SK-N-SH (cell line): ENCODE results near the gene WDR31. TPM values are rescaled to one million over a fixed set of nuclear protein-coding genes. Genes with fewer than 3 reads are reported as not detected.

ENCODE experiments used
- CTCF ChIA-PET: fragments of 300-600, 350-600 bp; formaldehyde crosslinking; extraction: SDS; loops from one replicate; lab custom pipeline; 2021; lab: Yijun Ruan, JAX
- POLR2A ChIA-PET: fragments of 350-600 bp; sonication (Branson Sonifier 250); formaldehyde crosslinking; extraction: SDS; loops from one replicate; lab custom pipeline; 2020; ENCODE audit warnings: antibody characterized with exemption, inconsistent platforms; lab: Yijun Ruan, JAX
- DNase-seq: peaks from one replicate; pipeline ENCODE4 v3.0.0; 2012
- H2AFZ ChIP-seq: fragments of 200-600 bp; sonication (generic); 2 replicates; pipeline ENCODE4 v1.8.1; 2016; ENCODE audit warnings: antibody characterized with exemption, mild to moderate bottlenecking, low read depth
- H3F3A ChIP-seq: fragments of 200-600 bp; sonication (generic); replicated peaks from 2 replicates; pipeline ENCODE3; 2016; ENCODE audit warnings: antibody characterized with exemption, mild to moderate bottlenecking; ENCODE audit not compliant: insufficient read depth
- H3K27ac ChIP-seq, 2 experiments: fragments of 200-500 bp in 1 of 2; fragments of 200-600 bp in 1 of 2; sonication (Bioruptor generic) in 1 of 2; sonication (generic), shearing (Covaris generic) in 1 of 2; 2 replicates each; pipeline versions ENCODE4 v1.5.1 to v1.6.1; 2014 to 2016; ENCODE audit warnings: low read depth in 2 of 2, inconsistent platforms in 1 of 2, low read length in 1 of 2, mild to moderate bottlenecking in 1 of 2, mixed read lengths in 1 of 2
- H3K27me3 ChIP-seq: fragments of 200-600 bp; sonication (generic), shearing (Covaris generic); 2 replicates; pipeline ENCODE4 v1.6.1; 2016; ENCODE audit warnings: mixed run types; ENCODE audit not compliant: insufficient read depth
- H3K36me3 ChIP-seq, 2 experiments: fragments of 200-500 bp in 1 of 2; fragments of 200-600 bp in 1 of 2; sonication (Bioruptor generic) in 1 of 2; sonication (generic) in 1 of 2; replicated peaks in 1 of 2; 2 replicates each; pipeline versions ENCODE3 to v1.5.1; 2014 to 2016; ENCODE audit warnings: low read length in 1 of 2, mild to moderate bottlenecking in 1 of 2; ENCODE audit not compliant: insufficient read depth in 2 of 2, control insufficient read depth in 1 of 2
- H3K4me1 ChIP-seq, 2 experiments: fragments of 200-500 bp in 1 of 2; fragments of 200-600 bp in 1 of 2; sonication (Bioruptor generic) in 1 of 2; sonication (generic), shearing (Covaris generic) in 1 of 2; 2 replicates each; pipeline versions ENCODE4 v1.5.1 to v1.6.1; 2014 to 2016; ENCODE audit warnings: low read depth in 1 of 2, low read length in 1 of 2, mixed run types in 1 of 2; ENCODE audit not compliant: insufficient read depth in 2 of 2, control insufficient read depth in 1 of 2
- H3K4me2 ChIP-seq: fragments of 200-600 bp; sonication (generic), shearing (Covaris generic); 2 replicates; pipeline ENCODE4 v1.6.1; 2017; ENCODE audit warnings: mixed run types
- H3K4me3 ChIP-seq, 2 experiments: fragments of 200-500 bp in 1 of 2; fragments of 200-600 bp in 1 of 2; sonication (Bioruptor generic) in 1 of 2; sonication (generic), shearing (Covaris generic) in 1 of 2; 2 replicates each; pipeline versions ENCODE4 v1.5.1 to v1.8.1; 2014 to 2016; ENCODE audit warnings: low read depth in 2 of 2, inconsistent platforms in 1 of 2, low read length in 1 of 2, mild to moderate bottlenecking in 1 of 2, mixed read lengths in 1 of 2, moderate library complexity in 1 of 2
- H3K79me2 ChIP-seq: fragments of 200-600 bp; sonication (generic); 2 replicates; pipeline ENCODE4 v1.8.1; 2017; ENCODE audit warnings: mild to moderate bottlenecking; ENCODE audit not compliant: insufficient read depth
- H3K9ac ChIP-seq: fragments of 200-600 bp; sonication (generic); 2 replicates; pipeline ENCODE4 v1.6.1; 2017; ENCODE audit warnings: mixed run types
- H3K9me2 ChIP-seq: fragments of 200-600 bp; sonication (generic); 2 replicates; pipeline ENCODE4 v1.6.1; 2017; ENCODE audit warnings: mixed run types
- H3K9me3 ChIP-seq: fragments of 200-600 bp; sonication (generic); 2 replicates; pipeline ENCODE4 v1.6.1; 2017; ENCODE audit warnings: mixed run types, mild to moderate bottlenecking, moderate library complexity
- H4K20me1 ChIP-seq: fragments of 200-600 bp; sonication (generic); 2 replicates; pipeline ENCODE4 v1.6.1; 2017; ENCODE audit warnings: mild to moderate bottlenecking, mixed run types; ENCODE audit not compliant: insufficient read depth
- ELF1 ChIP-seq: IDR thresholded peaks from 2 replicates; pipeline ENCODE4 v1.4.0; 2012
- EP300 ChIP-seq, 2 experiments: IDR thresholded peaks; 2 replicates each; pipeline versions ENCODE4 v1.4.0 to v1.6.1; 2012; ENCODE audit warnings: borderline replicate concordance in 1 of 2, low read depth in 1 of 2, low read length in 1 of 2
- FOSL2 ChIP-seq: IDR thresholded peaks from 2 replicates; pipeline ENCODE4 v1.4.0; 2012; ENCODE audit warnings: low read depth, mild to moderate bottlenecking, moderate library complexity, borderline replicate concordance
- FOXJ3 ChIP-seq: sonication (generic); formaldehyde crosslinking; IDR thresholded peaks from 2 replicates; pipeline ENCODE4 v1.5.1; 2020; ENCODE audit warnings: mild to moderate bottlenecking, missing genetic modification reagents
- GATA2 ChIP-seq: sonication (generic); formaldehyde crosslinking; IDR thresholded peaks from 2 replicates; pipeline ENCODE4 v1.5.0; 2020; ENCODE audit warnings: mild to moderate bottlenecking, missing genetic modification reagents
- JUND ChIP-seq: IDR thresholded peaks from 2 replicates; pipeline ENCODE4 v1.4.0; 2012
- MAX ChIP-seq: IDR thresholded peaks from 2 replicates; pipeline ENCODE4 v1.4.0; 2012; ENCODE audit warnings: low read depth
- MXI1 ChIP-seq: IDR thresholded peaks from 2 replicates; pipeline ENCODE4 v1.6.1; 2012; ENCODE audit warnings: mild to moderate bottlenecking, low read depth, low read length, improper control_type of control experiment
- NRF1 ChIP-seq: IDR thresholded peaks from 2 replicates; pipeline ENCODE4 v1.6.1; 2012; ENCODE audit warnings: low read depth, mild to moderate bottlenecking, low read length
- PBX3 ChIP-seq: IDR thresholded peaks from 2 replicates; pipeline ENCODE4; 2012
- POLR2AphosphoS5 ChIP-seq: IDR thresholded peaks from 2 replicates; pipeline ENCODE4 v1.6.1; 2012; ENCODE audit warnings: low read depth, low read length
- RCOR1 ChIP-seq: fragments of 150-350 bp; IDR thresholded peaks from 2 replicates; pipeline ENCODE4 v1.6.1; 2017; ENCODE audit warnings: antibody characterized with exemption, low read length
- RFX5 ChIP-seq: IDR thresholded peaks from 2 replicates; pipeline ENCODE4 v1.6.1; 2012; ENCODE audit warnings: mild to moderate bottlenecking, improper control_type of control experiment, low read length
- RXRA ChIP-seq: IDR thresholded peaks from 2 replicates; pipeline ENCODE4 v1.4.0; 2012; ENCODE audit warnings: low read depth, mild to moderate bottlenecking, borderline replicate concordance
- SIN3A ChIP-seq: IDR thresholded peaks from 2 replicates; pipeline ENCODE4 v1.6.1; 2012; ENCODE audit warnings: low read depth, mild to moderate bottlenecking, low read length, moderate library complexity, borderline replicate concordance
- SMC3 ChIP-seq: IDR thresholded peaks from 2 replicates; pipeline ENCODE4 v1.6.1; 2012; ENCODE audit warnings: low read depth, low read length, improper control_type of control experiment
- TAF1 ChIP-seq: IDR thresholded peaks from 2 replicates; pipeline ENCODE4 v1.6.1; 2012; ENCODE audit warnings: low read depth, mild to moderate bottlenecking, low read length, moderate library complexity, borderline replicate concordance
- TCF12 ChIP-seq: IDR thresholded peaks from 2 replicates; pipeline ENCODE4 v1.4.0; 2012
- TEAD4 ChIP-seq: IDR thresholded peaks from 2 replicates; pipeline ENCODE4 v1.4.0; 2012; ENCODE audit warnings: mild to moderate bottlenecking, borderline replicate concordance; ENCODE audit not compliant: insufficient read depth
- WGBS: methylation state at CpG from one replicate; pipeline ENCODE4 v1.1.6; 2017; ENCODE audit warnings: low lambda C conversion rate; 5-methylcytosine and 5-hydroxymethylcytosine counted together
- polyA plus RNA-seq, 3 experiments: library from polyadenylated mRNA; depleted of rRNA; stranded (reverse); fragments of >200 nt; gene quantifications; 2 replicates each; pipeline ENCODE4 v1.2.3, GENCODE V29; 2012

Gene WDR31
- polyA plus RNA-seq, 1 of the 3 experiments (the other 2 are of a cell fraction) = 0.74 TPM

DNA sequence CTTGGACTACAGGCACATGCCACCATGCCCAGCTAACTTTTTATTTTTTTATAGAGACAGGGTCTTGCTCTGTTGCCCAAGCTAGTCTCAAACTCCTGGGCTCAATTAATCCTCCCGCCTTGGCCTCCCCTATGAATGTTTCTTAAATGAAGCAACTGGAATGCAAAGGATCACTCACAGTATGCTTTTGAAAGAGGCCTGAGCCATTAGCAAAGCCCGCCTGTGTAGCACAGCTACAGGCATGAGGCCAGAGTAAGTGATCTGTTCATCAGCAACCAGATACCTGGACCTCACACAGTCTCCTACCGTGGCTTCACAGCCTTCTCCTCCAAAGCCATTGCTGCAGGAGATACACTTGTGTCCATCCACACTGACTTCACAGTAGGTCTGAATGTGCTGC lies 20.0 kb downstream of the WDR31 start (continued):
- TF ChIP-seq TEAD4 (no peak), RFX5 (no peak), RCOR1 (no peak), RXRA (no peak)

- Histone ChIP-seq H3F3A (no peaks in the 10 kb centered on the region), H3K9me3 (no peaks in the 10 kb centered on the region), H3K9ac (no peak overlapping the region), H3K79me2 (no peaks in the 10 kb centered on the region), H2AFZ (no peak overlapping the region), H3K4me2 (no peak overlapping the region), H3K4me3 (no peak overlapping the region), H3K27ac (no peak overlapping the region), H3K27me3 (no peaks in the 10 kb centered on the region; the same call in 1 of the 2 replicates), H3K9me2 (no peaks in the 10 kb centered on the region)
- CTCF ChIA-PET = interaction anchor here (0.7 to 2.0 kb wide), 17 partner anchors 9 to 272 kb away, joined by 3 to 11 read pairs (median 4); partner anchors contain the start of genes ALAD, HDHD3 and WDR31
- WGBS = 29% methylated on average over 2 of the region's 2 CpGs
- DNase-seq = peak; percentile 68
- TF ChIP-seq POLR2AphosphoS5 = no peak
- TF ChIP-seq RCOR1 = peak; percentile 69; the same call in 1 of the 2 replicates
- no peak for TF ChIP-seq MAX
- TF ChIP-seq NRF1 = no peak
- TF ChIP-seq EP300 (IDR thresholded peaks at IDR 0.05; ENCODE audit: borderline replicate concordance in 1 of 2, low read depth in 1 of 2, low read length in 1 of 2) = peak in 1 of 2 experiments; percentile 40; a peak in 1 of 4 replicates
- no peak for TF ChIP-seq TCF12
- peak; percentile 83 for TF ChIP-seq GATA2
- peak; percentile 32; the same call in 1 of the 2 replicates for TF ChIP-seq MXI1
- no peak for TF ChIP-seq SIN3A
- TF ChIP-seq, all 33 proteins: peak for 4
- Histone ChIP-seq H3K36me3 (peaks cover 0 to 3% of the 10 kb centered on the region in 2 experiments), H4K20me1 (no peaks in the 10 kb centered on the region), H3K4me1 (peaks cover 0 to 4% of the 10 kb centered on the region in 2 experiments; a peak in 1 of 4 replicates)
- POLR2A ChIA-PET = interaction anchor here (1.1 to 1.3 kb wide), 3 partner anchors 21 to 91 kb away, joined by 3 to 5 read pairs (median 3); partner anchors contain the start of genes C9orf43, CDC26, POLE3 and PRPF4
Observed at GRCh38 chr9:113319054-113319453, 21.0 kb downstream of the WDR31 start.

DNA sequence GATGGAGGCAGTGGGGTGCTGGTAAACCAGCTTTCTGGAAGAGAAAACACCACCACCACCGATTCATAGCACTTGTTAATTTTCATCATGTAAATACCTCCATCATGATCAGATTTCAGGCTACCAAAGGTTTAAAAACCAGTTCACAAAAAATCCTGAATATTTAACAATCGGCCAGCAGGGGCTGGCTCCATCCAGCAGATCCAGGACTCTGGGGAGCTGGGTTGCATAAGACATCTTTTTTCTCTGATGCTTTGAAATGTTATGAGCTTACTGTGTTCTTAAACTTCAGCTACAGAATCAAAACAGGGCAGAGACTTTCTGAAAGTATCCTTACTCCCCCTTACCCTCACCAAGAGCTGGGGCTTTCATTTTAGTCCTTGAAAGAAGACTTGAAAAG lies 22.3 kb downstream of the WDR31 start:
- H2AFZ ChIP-seq = no peak overlapping the region
- H3K27me3 ChIP-seq = no peaks in the 10 kb centered on the region; the same call in 1 of the 2 replicates
- ChIA-PET CTCF (interaction anchor here (0.8 to 2.0 kb wide), 6 partner anchors 8 to 337 kb away, joined by 3 to 11 read pairs (median 6); partner anchors contain the start of gene WDR31), POLR2A (interaction anchor here (0.5 to 0.9 kb wide), 2 partner anchors 58 to 93 kb away, joined by 3 read pairs; partner anchors contain the start of genes C9orf43 and POLE3)
- no peaks in the 10 kb centered on the region for H3K79me2 ChIP-seq
- no peaks in the 10 kb centered on the region for H4K20me1 ChIP-seq
- H3K9me3 ChIP-seq = no peaks in the 10 kb centered on the region
- H3K4me3 ChIP-seq = no peak overlapping the region
- TF ChIP-seq SMC3 (no peak), RXRA (no peak), FOXJ3 (CRISPR knock-in tag) (no peak), TAF1 (no peak), ELF1 (no peak), PBX3 (no peak), GATA2 (no peak), FOSL2 (no peak), SIN3A (no peak), JUND (no peak)
- no peaks in the 10 kb centered on the region for H3F3A ChIP-seq
- no peaks in the 10 kb centered on the region for H3K9me2 ChIP-seq
- no peak overlapping the region for H3K27ac ChIP-seq
- peaks cover 0 to 7% of the 10 kb centered on the region in 2 experiments; a peak in 1 of 4 replicates for H3K4me1 ChIP-seq
- DNase-seq = no peak
- no peak overlapping the region for H3K4me2 ChIP-seq
- peaks cover 0 to 3% of the 10 kb centered on the region in 2 experiments for H3K36me3 ChIP-seq
- 56% methylated on average over 2 of the region's 2 CpGs for WGBS
- no peak overlapping the region for H3K9ac ChIP-seq
